Measurements from ENCODE around the gene JAM3. TPM values are rescaled to one million over a fixed set of nuclear protein-coding genes. Genes with fewer than 3 reads are reported as not detected.
"Not testable (repeated sequence)": the region's sequence is repeated elsewhere in the genome, so short reads cannot be mapped to it uniquely, and the experiment has no call there.

Gene JAM3
- total RNA-seq, 2 donors from 2014 or later, result 28.2 to 31.0 TPM

- peak in 1 of 2 donors; percentile 43 for ATAC-seq
- no peak for DNase-seq
- intact Hi-C loops (cut with DNase I), result loop anchor here in 1 of 2 donors (5.0 kb wide), 1 partner anchor 48 kb away; no protein-coding TSS in a partner anchor
Observed at GRCh38 chr11:134074346-134074745, 5.5 kb downstream of the JAM3 start.

DNA sequence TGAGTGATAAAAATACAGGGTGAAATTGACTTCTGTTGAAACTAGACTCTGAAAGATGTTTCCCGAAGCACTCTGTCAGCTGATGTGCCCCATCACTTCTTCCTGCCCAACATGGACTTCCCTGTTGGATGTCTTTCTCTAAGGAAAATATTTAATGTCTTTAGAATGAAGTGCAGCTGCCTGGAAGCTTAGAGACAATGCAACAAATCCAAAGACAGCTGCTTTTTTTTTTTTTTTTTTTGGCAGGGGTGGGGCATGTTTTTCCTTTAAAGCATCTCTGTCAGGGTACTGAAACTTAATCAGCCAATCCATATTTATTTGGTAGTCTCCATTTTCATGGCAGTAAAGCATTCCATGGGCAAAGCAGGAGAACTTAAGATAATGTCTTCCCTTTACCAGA, 5.9 kb downstream of the JAM3 start:
- intact Hi-C loops (cut with DNase I), result loop anchor here in 1 of 2 donors (5.0 kb wide), 1 partner anchor 48 kb away; no protein-coding TSS in a partner anchor
- no peak for ATAC-seq
- DNase-seq, result no peak

DNA sequence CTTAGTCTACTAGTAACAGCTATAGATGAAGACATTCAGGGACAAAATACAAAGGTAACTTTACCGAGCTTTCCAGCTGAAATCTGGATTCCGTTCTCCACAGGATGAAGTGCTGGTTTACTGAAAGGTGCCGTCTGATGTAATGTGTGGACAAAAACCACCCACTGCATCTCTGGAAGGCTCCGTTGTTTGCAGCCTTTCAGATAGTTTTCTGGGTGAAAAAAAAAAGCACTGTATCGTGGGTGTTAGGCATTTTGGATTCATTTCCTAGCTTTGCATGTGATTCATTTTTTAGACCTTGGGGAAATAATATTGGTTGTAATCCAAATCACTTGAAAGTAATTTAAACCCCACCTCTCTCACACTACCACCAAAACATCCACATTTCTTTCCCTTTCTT, 10.4 kb downstream of the JAM3 start:
- no peak for ATAC-seq
- intact Hi-C loops (cut with DNase I), result no loop called here
- DNase-seq, result no peak

DNA sequence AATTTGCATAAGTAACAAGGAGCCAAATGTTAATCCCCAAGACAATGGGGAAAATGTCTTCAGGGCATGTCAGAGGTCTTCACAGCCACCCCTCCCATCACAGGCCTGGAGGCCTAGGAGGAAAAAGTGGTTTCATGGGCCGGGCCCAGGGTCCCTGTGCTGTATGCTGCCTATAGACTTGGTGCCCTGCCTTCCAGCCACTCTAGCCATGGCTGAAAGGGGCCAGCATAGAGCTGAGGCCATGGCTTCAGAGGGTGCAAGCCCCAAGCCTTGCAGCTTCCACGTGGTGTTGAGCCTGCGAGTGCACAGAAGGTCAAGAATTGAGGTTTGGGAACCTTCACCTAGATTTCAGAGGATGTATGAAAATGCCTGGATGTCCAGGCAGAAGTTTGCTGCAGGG, 12.4 kb downstream of the JAM3 start:
- not testable (repeated sequence) for ATAC-seq

GRCh38 chr11:134082990-134083389, 14.1 kb downstream of the JAM3 start:
- intact Hi-C loops (cut with DNase I), result no loop called here
- ATAC-seq (no peak), DNase-seq (no peak)

More for the DNA sequence above, 12.4 kb downstream of the JAM3 start:
- intact Hi-C loops (cut with DNase I); DNase-seq: not testable (repeated sequence)

DNA sequence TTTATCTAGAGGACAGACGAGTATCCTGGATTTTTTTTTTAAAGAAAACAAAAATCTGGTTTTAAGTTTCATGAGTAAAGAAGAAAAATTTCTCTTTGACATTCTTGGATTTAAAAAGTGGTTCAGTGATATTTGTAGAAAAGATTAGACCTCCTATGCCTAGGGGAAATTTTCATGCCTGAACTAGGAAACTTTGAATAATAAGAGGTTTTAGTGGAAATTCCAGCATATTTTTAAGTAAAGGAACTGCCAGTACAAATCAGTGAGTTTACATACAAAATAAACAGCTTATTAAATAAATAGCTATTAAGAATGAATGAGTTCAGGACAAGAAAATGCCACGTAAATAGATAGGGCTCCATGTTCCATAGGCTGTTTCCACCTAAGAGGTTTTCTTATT, 17.5 kb downstream of the JAM3 start:
- intact Hi-C loops (cut with DNase I), result no loop called here
- no peak for ATAC-seq

GRCh38 chr11:134092006-134092405, 23.1 kb downstream of the JAM3 start:
- DNase-seq, ATAC-seq: not testable (repeated sequence)

More for the DNA sequence above, 17.5 kb downstream of the JAM3 start:
- no peak for DNase-seq

DNA sequence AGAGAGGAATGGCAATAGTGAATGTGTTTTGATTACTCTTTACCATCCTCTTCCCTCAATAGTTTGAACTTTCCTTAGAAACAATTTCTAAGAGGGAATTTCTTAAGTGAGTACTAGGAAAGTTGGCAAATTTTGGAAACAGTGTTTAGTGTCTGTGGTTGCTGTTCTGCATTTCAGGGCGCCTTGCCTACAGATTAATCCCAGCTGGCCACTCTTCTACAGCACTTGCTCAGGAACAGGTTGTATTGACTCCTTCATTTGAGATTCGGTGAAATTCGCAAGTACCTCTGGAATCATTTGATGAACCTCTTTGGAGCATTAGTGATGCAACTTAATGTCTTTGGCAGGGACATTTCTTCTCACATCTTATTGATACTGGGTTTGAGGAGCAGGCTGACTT, 28.3 kb downstream of the JAM3 start:
- DNase-seq (no peak), ATAC-seq (no peak)
- intact Hi-C loops (cut with DNase I), result no loop called here

More at GRCh38 chr11:134092006-134092405, 23.1 kb downstream of the JAM3 start:
- intact Hi-C loops (cut with DNase I), result not testable (repeated sequence)

GRCh38 chr11:134098566-134099184, 29.8 kb downstream of the JAM3 start:
- intact Hi-C loops (cut with DNase I), result no loop called here
- no peak for DNase-seq
- no peak for ATAC-seq

GRCh38 chr11:134100171-134100570, 31.3 kb downstream of the JAM3 start:
- ATAC-seq (no peak), DNase-seq (no peak)
- intact Hi-C loops (cut with DNase I), result no loop called here

GRCh38 chr11:134101282-134101681, 32.4 kb downstream of the JAM3 start:
- intact Hi-C loops (cut with DNase I), result no loop called here
- DNase-seq (no peak), ATAC-seq (no peak)

GRCh38 chr11:134110252-134110815, 41.5 kb downstream of the JAM3 start:
- ATAC-seq, result no peak
- intact Hi-C loops (cut with DNase I), result no loop called here
- DNase-seq, result no peak

DNA sequence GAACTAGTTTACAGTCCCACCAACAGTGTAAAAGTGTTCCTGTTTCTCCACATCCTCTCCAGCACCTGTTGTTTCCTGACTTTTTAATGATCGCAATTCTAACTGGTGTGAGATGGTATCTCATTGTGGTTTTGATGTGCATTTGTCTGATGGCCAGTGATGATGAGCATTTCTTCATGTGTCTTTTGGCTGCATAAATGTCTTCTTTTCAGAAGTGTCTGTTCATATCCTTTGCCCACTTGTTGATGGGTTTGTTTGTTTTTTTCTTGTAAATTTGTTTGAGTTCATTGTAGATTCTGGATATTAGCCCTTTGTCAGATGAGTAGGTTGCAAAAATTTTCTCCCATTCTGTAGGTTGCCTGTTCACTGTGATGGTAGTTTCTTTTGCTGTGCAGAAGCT, 44.9 kb downstream of the JAM3 start:
- intact Hi-C loops (cut with DNase I); ATAC-seq; DNase-seq: not testable (repeated sequence)

DNA sequence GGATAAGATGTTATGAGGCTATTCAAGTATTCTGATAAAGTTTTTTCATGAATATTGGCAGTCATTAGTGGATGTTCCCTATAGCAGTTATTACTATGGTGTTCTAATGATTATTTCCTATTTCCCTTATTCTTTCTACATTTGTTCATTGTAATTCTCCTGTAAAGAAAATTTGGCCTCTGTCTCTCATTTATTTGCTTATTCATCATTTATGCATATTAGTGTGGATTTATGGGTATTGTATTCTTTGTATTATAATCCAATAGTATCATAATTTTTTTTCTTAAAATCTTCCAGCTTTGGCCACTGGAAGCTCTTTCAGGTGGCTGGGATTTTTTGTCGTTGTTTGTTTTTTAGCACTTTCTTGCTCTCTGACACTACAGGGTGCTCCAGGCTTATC, 47.3 kb downstream of the JAM3 start:
- no peak for DNase-seq
- intact Hi-C loops (cut with DNase I), result no loop called here
- no peak for ATAC-seq

DNA sequence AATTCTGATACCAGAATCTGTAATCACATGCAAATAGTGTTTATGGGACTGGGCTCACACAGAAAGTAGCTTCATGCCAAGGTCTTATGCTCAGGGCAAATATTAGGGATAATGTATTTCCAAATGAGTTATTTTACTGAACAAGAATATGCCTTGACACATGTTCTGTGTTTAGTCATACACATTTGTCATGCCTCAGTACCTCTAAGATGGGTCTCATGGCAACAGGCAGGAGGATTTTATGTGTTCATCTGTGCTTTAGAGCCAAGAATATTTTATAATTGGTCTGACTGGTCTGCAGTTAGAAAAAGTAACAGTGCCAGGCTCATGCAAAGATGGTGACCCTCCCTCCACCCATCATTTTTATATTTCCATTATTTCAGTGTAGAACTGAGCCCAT, 49.1 kb downstream of the JAM3 start:
- ATAC-seq (no peak), DNase-seq (no peak)
- intact Hi-C loops (cut with DNase I), result no loop called here

- intact Hi-C loops (cut with DNase I), result no loop called here
- ATAC-seq (no peak), DNase-seq (no peak)
Observed at GRCh38 chr11:134119094-134119493, 50.2 kb downstream of the JAM3 start.

- ATAC-seq (peak; percentile 73 to 79), DNase-seq (peak; percentile 60)
- intact Hi-C loops (cut with DNase I), result loop anchor here in 1 of 2 donors (5.0 kb wide), 1 partner anchor 48 kb away; no protein-coding TSS in a partner anchor
Observed at GRCh38 chr11:134120143-134120850, 51.4 kb downstream of the JAM3 start.

- ATAC-seq (peak; percentile 36 to 71), DNase-seq (peak; percentile 29)
- intact Hi-C loops (cut with DNase I), result loop anchor here in 1 of 2 donors (5.0 kb wide), 1 partner anchor 49 kb away; no protein-coding TSS in a partner anchor
Observed at GRCh38 chr11:134120921-134121526, 52.2 kb downstream of the JAM3 start.

DNA sequence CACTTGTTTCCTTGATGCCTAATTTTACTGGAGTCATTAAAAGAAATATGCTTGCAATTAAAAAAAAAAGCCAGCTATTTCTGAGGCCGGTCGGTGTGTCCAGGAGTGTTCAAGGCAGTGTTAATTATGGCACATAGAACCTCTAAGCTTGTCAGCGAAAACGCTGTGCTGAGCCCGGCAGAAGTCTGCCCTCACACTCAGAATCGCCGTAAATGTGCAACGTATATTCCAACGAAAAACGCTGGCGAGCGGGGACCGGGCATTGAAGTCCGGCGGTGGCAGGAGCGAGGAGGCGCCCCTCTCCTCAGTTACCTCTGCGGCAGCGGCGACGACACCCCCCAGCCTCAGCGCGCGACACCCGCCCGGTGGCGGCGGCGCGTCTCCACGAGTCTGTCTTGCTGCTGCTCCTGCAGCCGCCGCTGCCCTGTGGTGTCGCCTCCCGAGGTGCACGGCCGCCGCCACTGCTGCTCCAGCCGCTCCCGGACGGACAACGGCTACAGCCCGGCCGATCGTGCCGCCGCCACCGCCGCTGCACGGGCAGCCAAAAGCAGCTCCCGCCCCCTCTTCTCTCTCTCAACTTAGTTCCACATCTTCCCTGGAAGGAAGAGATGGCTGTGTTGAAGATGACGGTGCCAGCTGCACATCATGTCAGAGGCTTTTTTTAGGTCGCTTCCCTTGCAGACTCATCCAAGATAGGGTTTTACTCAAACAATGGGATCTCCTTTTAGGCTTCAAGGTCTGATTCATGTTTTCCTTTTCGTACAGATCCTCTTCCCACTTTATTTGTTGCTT, 56.0 kb downstream of the JAM3 start:
- DNase-seq, result peak; percentile 64
- peak; percentile 61 to 73 for ATAC-seq

More for the DNA sequence above, 56.0 kb downstream of the JAM3 start:
- intact Hi-C loops (cut with DNase I), result loop anchor here in 1 of 2 donors (5.0 kb wide), 1 partner anchor 53 kb away; no protein-coding TSS in a partner anchor
